Stimulated activated memory B cell treated with anti-CD40 and anti-IgM and Interleukin-4, amounts not matched to agents 10 μg/mL and 1 μg/mL and 100 μg/mL, for 72 hours (primary cell): Measurements from ENCODE around the gene CADM1.

Experiments used
- ATAC-seq: fragments of 150-1000 bp; cut with Tn5 transposase; 2 replicates; pipeline ENCODE4 v1.10.0; 2021
- H3K27ac Mint-ChIP-seq: one replicate; pipeline ENCODE4 v1.8.0; 2022; ENCODE audit warnings: mild to moderate bottlenecking, mixed read lengths
- H3K27me3 Mint-ChIP-seq: one replicate; pipeline ENCODE4 v1.8.0; 2022; ENCODE audit warnings: mixed read lengths
- H3K36me3 Mint-ChIP-seq: one replicate; pipeline ENCODE4 v1.8.0; 2022; ENCODE audit warnings: mixed read lengths
- H3K4me1 Mint-ChIP-seq: one replicate; pipeline ENCODE4 v1.8.0; 2022; ENCODE audit warnings: mixed read lengths
- H3K4me3 Mint-ChIP-seq: one replicate; pipeline ENCODE4 v1.8.0; 2022; ENCODE audit warnings: mild to moderate bottlenecking, moderate library complexity, mixed read lengths
- H3K9me3 Mint-ChIP-seq: one replicate; pipeline ENCODE4 v1.8.0; 2022; ENCODE audit warnings: mixed read lengths

Gene CADM1

GRCh38 chr11:115222218-115222862 lies 281.9 kb downstream of the CADM1 start:
- Mint-ChIP-seq H3K4me3 (no peak overlapping the region), H3K4me1 (peaks cover 31% of the 10 kb centered on the region), H3K27ac (peak overlapping the region; percentile 89)

GRCh38 chr11:115221461-115222069 lies 282.6 kb downstream of the CADM1 start:
- Mint-ChIP-seq H3K27ac (peak overlapping the region; percentile 89), H3K27me3 (no peaks in the 10 kb centered on the region), H3K4me1 (peaks cover 31% of the 10 kb centered on the region), H3K4me3 (no peak overlapping the region), H3K9me3 (no peaks in the 10 kb centered on the region), H3K36me3 (no peaks in the 10 kb centered on the region)
- ATAC-seq: no peak

More at GRCh38 chr11:115222218-115222862, 281.9 kb downstream of the CADM1 start:
- no peaks in the 10 kb centered on the region for H3K9me3 Mint-ChIP-seq
- no peaks in the 10 kb centered on the region for H3K27me3 Mint-ChIP-seq
- ATAC-seq: peak; percentile 94
- H3K36me3 Mint-ChIP-seq: no peaks in the 10 kb centered on the region

- Mint-ChIP-seq H3K36me3 (no peaks in the 10 kb centered on the region), H3K9me3 (no peaks in the 10 kb centered on the region), H3K27ac (no peak overlapping the region), H3K27me3 (no peaks in the 10 kb centered on the region), H3K4me1 (peaks cover 31% of the 10 kb centered on the region), H3K4me3 (no peak overlapping the region)
- ATAC-seq: no peak
Observed at GRCh38 chr11:115220911-115221310, 283.3 kb downstream of the CADM1 start.

- Mint-ChIP-seq H3K27me3 (no peaks in the 10 kb centered on the region), H3K36me3 (no peaks in the 10 kb centered on the region), H3K4me1 (peaks cover 31% of the 10 kb centered on the region), H3K27ac (no peak overlapping the region), H3K9me3 (no peaks in the 10 kb centered on the region), H3K4me3 (no peak overlapping the region)
- no peak for ATAC-seq
Observed at GRCh38 chr11:115220423-115220822, 283.8 kb downstream of the CADM1 start.

- H3K27me3 Mint-ChIP-seq: no peaks in the 10 kb centered on the region
- H3K4me3 Mint-ChIP-seq: no peak overlapping the region
- no peaks in the 10 kb centered on the region for H3K36me3 Mint-ChIP-seq
- H3K4me1 Mint-ChIP-seq: peaks cover 31% of the 10 kb centered on the region
- ATAC-seq: no peak
- no peaks in the 10 kb centered on the region for H3K9me3 Mint-ChIP-seq
- H3K27ac Mint-ChIP-seq: no peak overlapping the region
Observed at GRCh38 chr11:115219376-115219775, 284.8 kb downstream of the CADM1 start.

- no peaks in the 10 kb centered on the region for H3K36me3 Mint-ChIP-seq
- peaks cover 19% of the 10 kb centered on the region for H3K4me1 Mint-ChIP-seq
- H3K9me3 Mint-ChIP-seq: no peaks in the 10 kb centered on the region
- no peak for ATAC-seq
- no peaks in the 10 kb centered on the region for H3K27me3 Mint-ChIP-seq
- no peak overlapping the region for H3K4me3 Mint-ChIP-seq
- no peak overlapping the region for H3K27ac Mint-ChIP-seq
Observed at GRCh38 chr11:115217726-115218311, 286.4 kb downstream of the CADM1 start.

DNA sequence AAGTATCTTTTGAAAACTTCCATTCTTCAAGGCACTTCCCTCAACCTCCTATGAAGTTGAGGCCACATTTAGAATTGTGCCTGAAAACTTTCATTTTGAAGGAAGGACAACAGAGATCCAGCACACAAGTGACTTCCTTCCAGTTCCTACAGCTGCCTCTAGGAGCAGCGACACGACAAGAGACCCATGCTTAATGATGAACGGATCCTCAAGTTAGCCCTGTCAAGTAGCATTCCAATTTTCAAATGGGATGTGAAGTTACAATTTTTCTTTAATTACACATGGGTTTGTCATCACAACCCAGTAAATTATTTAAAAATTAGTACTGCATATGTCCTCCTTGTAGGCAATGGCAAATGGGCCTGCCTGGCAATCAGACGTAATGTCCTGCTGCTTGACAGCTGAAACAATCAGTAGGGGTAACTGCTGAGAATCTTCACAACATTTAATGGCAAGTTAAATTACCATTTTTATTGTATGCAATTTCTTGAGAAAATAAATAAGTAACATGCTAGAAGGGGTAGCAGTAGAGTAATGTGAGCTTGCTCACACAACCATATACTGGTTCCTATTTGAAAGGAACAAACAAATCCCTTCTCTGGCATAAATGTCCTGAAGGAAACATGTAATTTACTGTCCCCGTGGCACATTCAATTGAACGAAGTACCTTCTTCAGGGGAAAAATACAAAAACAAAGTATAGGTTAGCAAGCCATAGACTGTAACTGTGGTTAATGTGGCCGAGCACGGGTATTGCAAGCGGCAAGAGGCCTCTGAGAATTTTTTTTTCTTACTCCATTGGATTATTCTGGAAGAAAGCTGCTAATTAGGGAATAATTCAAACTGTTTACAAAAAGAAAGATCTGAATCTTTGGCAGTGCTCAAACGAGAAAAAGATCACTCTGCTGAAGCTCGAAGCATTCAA lies 288.3 kb downstream of the CADM1 start:
- Mint-ChIP-seq H3K4me1 (peaks cover 6% of the 10 kb centered on the region), H3K4me3 (no peak overlapping the region), H3K27ac (no peak overlapping the region), H3K9me3 (no peaks in the 10 kb centered on the region), H3K27me3 (no peaks in the 10 kb centered on the region), H3K36me3 (no peaks in the 10 kb centered on the region)
- ATAC-seq: no peak

- Mint-ChIP-seq H3K27ac (no peak overlapping the region), H3K27me3 (no peaks in the 10 kb centered on the region), H3K36me3 (no peaks in the 10 kb centered on the region), H3K4me1 (peaks cover 5% of the 10 kb centered on the region), H3K9me3 (no peaks in the 10 kb centered on the region), H3K4me3 (no peak overlapping the region)
- ATAC-seq: no peak
Observed at GRCh38 chr11:115214644-115215234, 289.5 kb downstream of the CADM1 start.

- no peak overlapping the region for H3K27ac Mint-ChIP-seq
- no peak for ATAC-seq
- no peak overlapping the region for H3K4me3 Mint-ChIP-seq
- H3K4me1 Mint-ChIP-seq: no peaks in the 10 kb centered on the region
- H3K36me3 Mint-ChIP-seq: no peaks in the 10 kb centered on the region
- no peaks in the 10 kb centered on the region for H3K27me3 Mint-ChIP-seq
- H3K9me3 Mint-ChIP-seq: no peaks in the 10 kb centered on the region
Observed at GRCh38 chr11:115213007-115213406, 291.2 kb downstream of the CADM1 start.

GRCh38 chr11:115208808-115209259 lies 295.4 kb downstream of the CADM1 start:
- no peaks in the 10 kb centered on the region for H3K27me3 Mint-ChIP-seq
- no peaks in the 10 kb centered on the region for H3K4me1 Mint-ChIP-seq
- H3K36me3 Mint-ChIP-seq: no peaks in the 10 kb centered on the region
- no peaks in the 10 kb centered on the region for H3K9me3 Mint-ChIP-seq
- no peak overlapping the region for H3K4me3 Mint-ChIP-seq
- ATAC-seq: peak; percentile 27
- no peak overlapping the region for H3K27ac Mint-ChIP-seq

DNA sequence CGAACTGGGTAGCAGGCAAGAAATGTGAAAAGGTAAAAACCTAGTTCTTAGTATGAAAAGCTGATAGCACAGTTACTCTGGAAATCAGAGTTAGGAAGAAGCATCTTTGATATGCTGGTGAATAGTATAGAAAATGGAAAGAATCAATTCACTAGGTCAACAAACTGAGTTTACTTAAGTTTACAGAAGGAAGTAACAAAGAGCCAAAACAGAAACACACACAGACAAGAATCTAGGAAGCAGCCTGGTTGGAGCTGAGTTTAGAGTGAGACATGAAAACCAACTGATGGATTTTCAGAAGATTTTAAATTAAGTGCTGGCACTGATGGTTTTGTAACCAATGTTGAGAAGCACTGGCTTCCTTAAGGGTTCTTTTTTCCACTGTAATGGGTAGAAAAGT lies 296.3 kb downstream of the CADM1 start:
- Mint-ChIP-seq H3K27ac (no peak overlapping the region), H3K4me3 (no peak overlapping the region), H3K4me1 (no peaks in the 10 kb centered on the region), H3K36me3 (no peaks in the 10 kb centered on the region), H3K27me3 (no peaks in the 10 kb centered on the region), H3K9me3 (no peaks in the 10 kb centered on the region)
- no peak for ATAC-seq

DNA sequence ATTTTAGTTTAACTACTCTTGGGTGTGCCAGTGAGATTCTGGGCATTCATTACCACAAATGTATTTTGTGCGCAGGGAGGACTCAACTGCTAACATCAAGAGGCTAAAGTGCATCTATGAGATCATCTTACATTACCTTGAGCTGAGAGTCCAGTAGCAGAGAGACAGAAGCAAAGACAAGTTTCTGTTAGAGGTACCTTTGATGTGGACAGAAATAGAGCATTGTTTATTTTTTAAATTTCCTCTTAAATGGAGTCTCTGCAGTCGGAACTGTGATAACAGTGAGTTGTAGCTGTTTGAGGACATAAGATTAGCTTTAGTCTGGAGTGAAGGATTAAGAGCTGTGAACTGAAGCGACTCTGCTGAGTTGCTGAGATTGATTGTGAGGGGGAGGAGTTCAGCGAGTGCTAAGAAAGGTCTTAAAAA lies 297.0 kb downstream of the CADM1 start:
- no peak overlapping the region for H3K4me3 Mint-ChIP-seq
- H3K4me1 Mint-ChIP-seq: no peaks in the 10 kb centered on the region
- no peaks in the 10 kb centered on the region for H3K36me3 Mint-ChIP-seq
- H3K27me3 Mint-ChIP-seq: no peaks in the 10 kb centered on the region
- no peaks in the 10 kb centered on the region for H3K9me3 Mint-ChIP-seq
- ATAC-seq: no peak
- H3K27ac Mint-ChIP-seq: no peak overlapping the region

DNA sequence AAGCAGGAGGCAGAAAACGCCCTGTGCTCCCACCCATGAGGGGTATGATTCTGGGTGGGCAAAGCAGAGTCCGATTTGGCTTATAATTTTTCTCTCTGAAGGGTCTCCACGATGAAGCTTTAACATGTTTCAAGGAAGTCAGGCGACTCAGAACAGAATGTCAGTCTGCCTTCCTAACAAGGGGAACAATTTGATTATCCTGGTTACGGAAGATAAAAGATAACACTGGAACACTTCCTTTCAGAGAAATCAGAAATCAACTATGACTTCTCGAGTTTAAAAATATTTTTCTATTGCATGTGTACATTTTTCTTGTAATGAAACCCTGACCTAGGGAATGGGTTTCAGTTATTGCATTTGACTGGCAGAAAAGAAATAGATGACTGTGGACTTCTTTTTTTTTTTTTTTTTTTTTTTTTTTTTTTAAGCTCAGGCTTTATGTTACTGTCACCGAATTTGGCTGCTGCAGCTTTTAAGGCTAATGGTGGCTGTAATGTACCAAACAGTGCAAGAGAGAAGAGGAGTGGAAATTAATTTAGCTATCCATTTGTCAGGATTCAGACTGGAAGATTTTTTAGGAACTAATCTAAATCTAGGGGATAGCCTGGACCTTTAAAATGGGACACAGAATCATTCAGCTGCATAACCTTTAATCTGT lies 297.7 kb downstream of the CADM1 start:
- no peak for ATAC-seq
- no peaks in the 10 kb centered on the region for H3K9me3 Mint-ChIP-seq
- no peak overlapping the region for H3K4me3 Mint-ChIP-seq
- H3K27me3 Mint-ChIP-seq: no peaks in the 10 kb centered on the region
- H3K36me3 Mint-ChIP-seq: no peaks in the 10 kb centered on the region
- H3K27ac Mint-ChIP-seq: no peak overlapping the region
- no peaks in the 10 kb centered on the region for H3K4me1 Mint-ChIP-seq

- Mint-ChIP-seq H3K4me3 (no peak overlapping the region), H3K36me3 (no peaks in the 10 kb centered on the region), H3K27me3 (no peaks in the 10 kb centered on the region), H3K9me3 (no peaks in the 10 kb centered on the region), H3K4me1 (no peaks in the 10 kb centered on the region), H3K27ac (no peak overlapping the region)
- ATAC-seq: no peak
Observed at GRCh38 chr11:115202900-115203552, 301.2 kb downstream of the CADM1 start.
